Panc1 (cell line): ENCODE results near the gene ZNF644.

Source experiments
- CTCF ChIP-seq: fragments of 450-650 bp; IDR thresholded peaks from 2 replicates; pipeline ENCODE4 v1.5.1; 2017; ENCODE audit warnings: mild to moderate bottlenecking
- POLR2AphosphoS5 ChIP-seq: IDR thresholded peaks from 2 replicates; pipeline ENCODE4 v1.6.1; 2012; ENCODE audit warnings: mild to moderate bottlenecking, low read depth, low read length, moderate library complexity
- REST ChIP-seq, 2 experiments: IDR thresholded peaks; 2 replicates each; pipeline ENCODE4 v1.6.1; 2011 to 2012; ENCODE audit warnings: low read depth in 2 of 2, control low read depth in 1 of 2, low read length in 1 of 2, mild to moderate bottlenecking in 1 of 2, moderate library complexity in 1 of 2; ENCODE audit not compliant: insufficient read depth in 1 of 2
- SIN3A ChIP-seq: IDR thresholded peaks from 2 replicates; pipeline ENCODE4 v1.6.1; 2012; ENCODE audit warnings: low read depth, mild to moderate bottlenecking, low read length, moderate library complexity, borderline replicate concordance; ENCODE audit not compliant: insufficient read depth

GRCh38 chr1:90963651-90964050, 58.2 kb downstream of the ZNF644 start:
- TF ChIP-seq CTCF (no peak), REST (IDR thresholded peaks at IDR 0.05; ENCODE audit: insufficient read depth in 1 of 2, low read depth in 2 of 2, low read length in 1 of 2) (no peak), POLR2AphosphoS5 (no peak), SIN3A (no peak)
